ENCODE measurements around the gene AHCYL1. TPM values are rescaled to one million over a fixed set of nuclear protein-coding genes. Genes with fewer than 3 reads are reported as not detected.

AHCYL1 gene
- total and polyA plus RNA-seq, 2 of the 8 experiments (the other 6 are each of a cell fraction or from before 2014, with no cell fraction given) = 64.5 to 95.9 TPM

DNA sequence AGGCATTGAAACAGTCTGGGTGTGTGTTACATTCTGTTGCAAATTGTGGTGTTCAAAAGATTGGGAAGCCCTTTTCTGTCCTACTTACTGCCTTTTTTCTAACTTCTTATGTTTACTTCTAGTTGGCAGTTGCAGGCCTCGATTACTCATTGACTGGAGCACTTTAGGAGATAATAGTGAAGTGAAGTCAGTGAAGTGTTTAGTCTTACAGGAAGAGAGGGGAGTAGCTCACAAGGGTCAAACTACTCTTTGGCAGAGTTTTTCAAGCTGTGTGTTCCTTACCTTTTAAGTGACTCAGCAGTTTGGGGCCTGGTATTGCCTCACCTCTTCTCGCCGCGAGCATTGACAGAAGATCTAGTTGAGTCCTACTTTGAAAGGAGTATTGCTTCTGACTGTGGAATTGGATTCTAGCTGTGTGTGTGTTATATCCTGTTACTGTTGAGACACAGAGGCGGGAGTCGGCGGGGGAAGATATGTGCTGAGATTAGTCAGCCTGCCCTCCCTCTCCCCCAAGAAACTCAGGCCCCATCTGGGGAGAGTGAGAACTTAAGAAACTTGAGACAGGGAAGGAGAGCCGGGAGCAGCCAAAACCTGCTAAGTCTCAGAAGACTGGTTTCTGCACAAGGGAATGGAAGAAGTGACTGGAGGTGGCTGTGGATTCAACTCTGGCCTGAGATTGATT, 19.3 kb downstream of the AHCYL1 start:
- ChIA-PET CTCF (ENCODE audit: partially characterized antibody) (interaction anchor here (1.4 to 1.7 kb wide), 2 partner anchors 26 to 230 kb away, joined by 3 to 7 read pairs; no protein-coding TSS in a partner anchor), POLR2A (ENCODE audit: partially characterized antibody) (interaction anchor here (1.0 to 1.9 kb wide), 5 partner anchors 8 to 19 kb away, joined by 3 to 9 read pairs (median 3); partner anchors contain the start of gene AHCYL1)
- Histone ChIP-seq H3K23me2 (ENCODE audit: low read depth, low read length) (no peaks in the 10 kb centered on the region), H3K9me3 (ENCODE audit: insufficient read depth in 2 of 2, low read depth in 1 of 2, low read length in 1 of 2) (no peaks in the 10 kb centered on the region), H3K4me3 (ENCODE audit: extremely low read depth in 1 of 4, insufficient read depth in 2 of 4, low read depth in 3 of 4, low read length in 4 of 4) (peak overlapping the region in 1 of 4 experiments; percentile 25; a peak in 2 of 8 replicates), H2BK12ac (ENCODE audit: low read depth, low read length) (no peak overlapping the region; the same call in 1 of the 2 replicates), H2BK20ac (ENCODE audit: low read length) (no peak overlapping the region), H2BK120ac (replicated peaks; ENCODE audit: low read depth, low read length) (no peak overlapping the region), H2AFZ (ENCODE audit: low read length) (no peak overlapping the region), H3K27me3 (replicated peaks in 1 of 4; ENCODE audit: control insufficient read depth in 3 of 4, extremely low read depth in 1 of 4, insufficient read depth in 3 of 4, low read length in 3 of 4) (no peaks in the 10 kb centered on the region), H3K23ac (ENCODE audit: insufficient read length) (no peak overlapping the region), H3K9ac (replicated peaks in 1 of 4; ENCODE audit: extremely low read depth in 1 of 4, low read depth in 3 of 4, low read length in 3 of 4) (peak overlapping the region in 2 of 4 experiments; percentile 4 to 6; a peak in 1 of 7 replicates), H3K18ac (ENCODE audit: extremely low read depth, low read length) (0 out of 2 replicates have a peak overlapping the region, but pooled peaks have one; percentile 25), H3K14ac (ENCODE audit: insufficient read length) (no peak overlapping the region), H3K27ac (ENCODE audit: low read depth, low read length) (peak overlapping the region; percentile 48; the same call in 1 of the 2 replicates), H2AK5ac (ENCODE audit: low read depth, low read length) (0 out of 2 replicates have a peak overlapping the region, but pooled peaks have one; percentile 14), H3K4ac (replicated peaks; ENCODE audit: insufficient read length, low read depth, low read length) (no peak overlapping the region), H3K79me2 (ENCODE audit: control insufficient read depth in 1 of 2, insufficient read depth in 2 of 2, low read length in 2 of 2) (peaks cover 0 to 48% of the 10 kb centered on the region in 2 experiments; a peak in 2 of 4 replicates), H2BK15ac (ENCODE audit: low read length) (no peak overlapping the region), H2BK5ac (ENCODE audit: low read depth, low read length) (peak overlapping the region; percentile 62), H4K20me1 (replicated peaks in 1 of 2; ENCODE audit: control insufficient read depth in 1 of 2, insufficient read depth in 2 of 2, low read length in 2 of 2) (peaks cover 0 to under 1% of the 10 kb centered on the region in 2 experiments), H3K4me1 (replicated peaks in 1 of 4; ENCODE audit: control insufficient read depth in 3 of 4, insufficient read depth in 4 of 4, low read length in 3 of 4) (peaks cover 9 to 25% (median 19%) of the 10 kb centered on the region in 4 experiments; a peak in 6 of 7 replicates), H4K91ac (replicated peaks; ENCODE audit: insufficient read length, low read length) (no peak overlapping the region), H3K79me1 (ENCODE audit: low read depth, low read length) (no peaks in the 10 kb centered on the region), H3K56ac (replicated peaks; ENCODE audit: insufficient read length, low read depth, low read length) (peak overlapping the region; percentile 32), H4K8ac (ENCODE audit: extremely low read depth, insufficient read depth, low read length) (no peak overlapping the region), H3K36me3 (ENCODE audit: control insufficient read depth in 2 of 4, insufficient read depth in 4 of 4, low read length in 3 of 4) (peaks cover 0 to under 1% (median 0%) of the 10 kb centered on the region in 4 experiments; a peak in 2 of 8 replicates), H3K4me2 (ENCODE audit: insufficient read depth in 1 of 2, low read depth in 2 of 2, low read length in 2 of 2) (peak overlapping the region; percentile 43 to 74), H4K5ac (ENCODE audit: insufficient read length, low read depth, low read length) (peak overlapping the region; percentile 4)
- TF ChIP-seq ASH2L (IDR thresholded peaks at IDR 0.05; ENCODE audit: low read length) = peak; percentile 56
- TF ChIP-seq CREB1 (IDR thresholded peaks at IDR 0.05) = no peak
- no peak for TF ChIP-seq EZH2 (IDR thresholded peaks at IDR 0.05; ENCODE audit: low read depth, low read length, severe bottlenecking)
- peak; percentile 91 for TF ChIP-seq MAFK (IDR thresholded peaks at IDR 0.05; ENCODE audit: low read depth, low read length)
- 0 out of 2 replicates have a peak, but pooled peaks have one; percentile 11 for TF ChIP-seq TBP (IDR thresholded peaks at IDR 0.05; ENCODE audit: low read depth, low read length)
- peak; percentile 97 for TF ChIP-seq BACH1 (IDR thresholded peaks at IDR 0.05; ENCODE audit: low read length)
- TF ChIP-seq CEBPB (IDR thresholded peaks at IDR 0.05; ENCODE audit: low read depth, low read length) = peak; percentile 92
- 45% methylated on average over 8 of the region's 8 CpGs; no CpG with 5 or more reads in 1 of the 2 experiments for WGBS, 2 experiments (ENCODE audit: extremely low coverage in 1 of 2, insufficient coverage in 1 of 2, insufficient read length in 1 of 2, insufficient replicate concordance in 2 of 2, low coverage in 1 of 2, low lambda C conversion rate in 2 of 2, missing lambda C conversion rate in 1 of 2)
- DNase-seq (ENCODE audit: low read depth in 1 of 2, low spot score in 2 of 2) = peak in 1 of 2 experiments; percentile 53
- no peak for FAIRE-seq

Data from H1 (cell line).